Measurements from ENCODE around the gene PPP1R37. TPM values are rescaled to one million over a fixed set of nuclear protein-coding genes. Genes with fewer than 3 reads are reported as not detected.

Gene PPP1R37
- total and polyA plus RNA-seq, 4 donors = 1.8 to 10.4 (median 9.3) TPM

GRCh38 chr19:45161738-45162607, 69.0 kb downstream of the PPP1R37 start:
- peak in 1 of 2 donors; percentile 75 for TF ChIP-seq RAD21 (IDR thresholded peaks at IDR 0.05)
- no peak for TF ChIP-seq HNF4A (conservative IDR thresholded peaks at IDR 0.05)
- TF ChIP-seq CTCF (IDR thresholded peaks at IDR 0.05; ENCODE audit: low read depth, low read length, missing input control) = peak; percentile 42
- TF ChIP-seq GABPA (IDR thresholded peaks at IDR 0.05 in 1 of 2, conservative IDR thresholded peaks at IDR 0.05 in 1 of 2) = no peak
- TF ChIP-seq REST (IDR thresholded peaks at IDR 0.05) = no peak
- TF ChIP-seq RXRA (IDR thresholded peaks at IDR 0.05) = no peak
- Histone ChIP-seq H3K9ac (ENCODE audit: low read depth in 1 of 2, low read length in 2 of 2) (no peak overlapping the region), H3K4me1 (ENCODE audit: control insufficient read depth in 4 of 4, insufficient read depth in 4 of 4, low read length in 3 of 4) (peaks cover 0 to 10% (median 3%) of the 10 kb centered on the region in 4 donors), H3K36me3 (ENCODE audit: control insufficient read depth in 4 of 4, insufficient read depth in 3 of 4, low read depth in 1 of 4, low read length in 3 of 4) (no peaks in the 10 kb centered on the region), H3K4me3 (ENCODE audit: low read depth in 1 of 3, low read length in 3 of 3) (no peak overlapping the region), H3K27ac (ENCODE audit: low read depth in 1 of 2, low read length in 2 of 2) (no peak overlapping the region), H3K9me3 (ENCODE audit: control insufficient read depth in 4 of 4, low read length in 3 of 4) (no peaks in the 10 kb centered on the region), H3K27me3 (ENCODE audit: control insufficient read depth in 4 of 4, insufficient read depth in 4 of 4, low read length in 3 of 4) (no peaks in the 10 kb centered on the region)
- DNase-seq (ENCODE audit: low spot score) = no peak
- 46% methylated on average over 32 of the region's 32 CpGs for WGBS

GRCh38 chr19:45162608-45163143, 69.7 kb downstream of the PPP1R37 start:
- Histone ChIP-seq H3K4me1 (ENCODE audit: control insufficient read depth in 4 of 4, insufficient read depth in 4 of 4, low read length in 3 of 4) (peaks cover 0 to 10% (median 3%) of the 10 kb centered on the region in 4 donors), H3K4me3 (ENCODE audit: low read depth in 1 of 3, low read length in 3 of 3) (no peak overlapping the region)
- no peak for TF ChIP-seq REST (IDR thresholded peaks at IDR 0.05)
- no peak for TF ChIP-seq CTCF (IDR thresholded peaks at IDR 0.05; ENCODE audit: low read depth, low read length, missing input control)
- no peak for TF ChIP-seq HNF4A (conservative IDR thresholded peaks at IDR 0.05)
- no peak for TF ChIP-seq YY1 (IDR thresholded peaks at IDR 0.05)
- no peak for TF ChIP-seq GABPA (IDR thresholded peaks at IDR 0.05 in 1 of 2, conservative IDR thresholded peaks at IDR 0.05 in 1 of 2)
- TF ChIP-seq ATF3 (IDR thresholded peaks at IDR 0.05) = no peak
- no peak for TF ChIP-seq RAD21 (IDR thresholded peaks at IDR 0.05)
- TF ChIP-seq FOXA1 (IDR thresholded peaks at IDR 0.05) = no peak
- TF ChIP-seq NR2F2 (IDR thresholded peaks at IDR 0.05) = no peak
- TF ChIP-seq SP1 (IDR thresholded peaks at IDR 0.05) = no peak
- TF ChIP-seq MAX (IDR thresholded peaks at IDR 0.05) = no peak
- no peak for TF ChIP-seq FOXA2 (IDR thresholded peaks at IDR 0.05)
- TF ChIP-seq TAF1 (conservative IDR thresholded peaks at IDR 0.05) = no peak
- no peak for TF ChIP-seq RXRA (IDR thresholded peaks at IDR 0.05)
- no peak for TF ChIP-seq ZBTB33 (IDR thresholded peaks at IDR 0.05)

More at GRCh38 chr19:45162608-45163143, 69.7 kb downstream of the PPP1R37 start:
- Histone ChIP-seq H3K9ac (ENCODE audit: low read depth in 1 of 2, low read length in 2 of 2) (no peak overlapping the region), H3K27ac (ENCODE audit: low read depth in 1 of 2, low read length in 2 of 2) (no peak overlapping the region), H3K36me3 (ENCODE audit: control insufficient read depth in 4 of 4, insufficient read depth in 3 of 4, low read depth in 1 of 4, low read length in 3 of 4) (no peaks in the 10 kb centered on the region), H3K27me3 (ENCODE audit: control insufficient read depth in 4 of 4, insufficient read depth in 4 of 4, low read length in 3 of 4) (no peaks in the 10 kb centered on the region), H3K9me3 (ENCODE audit: control insufficient read depth in 4 of 4, low read length in 3 of 4) (no peaks in the 10 kb centered on the region)
- WGBS = 59% methylated on average over 18 of the region's 18 CpGs
- DNase-seq (ENCODE audit: low spot score) = no peak
